Uterus (tissue), 4 donors: ENCODE results near the gene GLRA3. TPM values are rescaled to one million over a fixed set of nuclear protein-coding genes. Genes with fewer than 3 reads are reported as not detected.

Source experiments
- DNase-seq, 2 donors: peaks; one replicate each; pipeline ENCODE4 v3.0.0-alpha.2; 2019 to 2020
- H3K27ac ChIP-seq, 2 donors: fragments of 200-600 bp; sonication (generic); 1 replicate in 1 of 2; 2 replicates in 1 of 2; pipeline ENCODE4 v1.5.1; 2016 to 2018
- H3K27me3 ChIP-seq, 2 donors: fragments of 200-600 bp; sonication (generic); one replicate each; pipeline ENCODE4 v1.5.1; 2018 to 2019; ENCODE audit warnings: control low read depth in 1 of 2
- H3K36me3 ChIP-seq, 2 donors: fragments of 200-600 bp; sonication (generic); one replicate each; pipeline ENCODE4 v1.5.1; 2019; ENCODE audit warnings: control low read depth in 1 of 2
- H3K4me1 ChIP-seq, 2 donors: fragments of 200-600 bp; sonication (generic); one replicate each; pipeline ENCODE4 v1.5.1; 2018 to 2019; ENCODE audit warnings: control low read depth in 1 of 2
- H3K4me3 ChIP-seq, 2 donors: fragments of 200-600 bp; sonication (generic); 1 replicate in 1 of 2; 2 replicates in 1 of 2; pipeline ENCODE4 v1.5.1; 2018 to 2019; ENCODE audit warnings: mild to moderate bottlenecking in 1 of 2
- H3K9me3 ChIP-seq, 2 donors: fragments of 200-600 bp; sonication (generic); one replicate each; pipeline ENCODE4 v1.5.1; 2019; ENCODE audit warnings: control low read depth in 1 of 2
- CTCF ChIP-seq, 4 experiments: fragments of 200-600 bp in 2 of 4; fragments of 450-650 bp in 2 of 4; sonication (generic) in 2 of 4; IDR thresholded peaks; one replicate each; pipeline ENCODE4 v1.5.1; 2016 to 2019; ENCODE audit warnings: antibody characterized with exemption in 4 of 4, mild to moderate bottlenecking in 2 of 4, moderate library complexity in 1 of 4
- POLR2A ChIP-seq, 2 donors: fragments of 450-650 bp; IDR thresholded peaks; one replicate each; pipeline ENCODE4 v1.6.1; 2016; ENCODE audit warnings: antibody characterized with exemption in 2 of 2, mild to moderate bottlenecking in 1 of 2, moderate library complexity in 1 of 2
- intact Hi-C: fragments of 100-400 bp; cut with DNase I; formaldehyde crosslinking; loops from one replicate; pipeline ENCODE4 v1.15.1; 2023; ENCODE audit warnings: low total_unique reads
- total RNA-seq, 4 donors: library from RNA; depleted of rRNA in 3 of 4; stranded (reverse); fragments of >200 nt in 3 of 4; gene quantifications; one replicate each; pipeline versions ENCODE4 v1.1.0 to v1.2.4, GENCODE V29; 2014 to 2023
- donor health status: DM: yes; HTN: yes; CAD: no.

GLRA3 gene
- total RNA-seq, 4 donors from 2014 or later = 0.09 to 0.41 TPM; not detected in 2

DNA sequence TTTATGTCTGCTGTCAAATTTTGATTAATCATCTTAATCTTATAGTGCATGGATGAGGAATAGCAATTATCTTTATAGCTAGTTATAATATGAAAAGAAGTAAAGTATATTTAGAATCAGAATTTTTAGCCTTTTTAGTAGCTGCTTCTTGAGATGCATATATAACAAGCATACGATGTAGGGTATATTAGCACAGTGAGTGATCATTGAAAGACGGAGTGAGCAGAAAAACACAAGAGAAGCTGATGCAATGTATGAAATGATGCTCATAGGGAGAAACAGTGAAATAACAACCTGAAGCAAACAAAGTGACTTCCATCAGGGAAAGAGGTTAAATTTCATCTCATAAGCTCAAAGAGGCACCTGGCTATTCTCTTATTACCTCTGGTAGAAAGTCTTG lies 77.0 kb downstream of the GLRA3 start:
- H3K36me3 ChIP-seq = no peaks in the 10 kb centered on the region
- TF ChIP-seq CTCF (IDR thresholded peaks at IDR 0.05) (no peak), POLR2A (IDR thresholded peaks at IDR 0.05) (no peak)
- intact Hi-C loops = no loop called here

DNA sequence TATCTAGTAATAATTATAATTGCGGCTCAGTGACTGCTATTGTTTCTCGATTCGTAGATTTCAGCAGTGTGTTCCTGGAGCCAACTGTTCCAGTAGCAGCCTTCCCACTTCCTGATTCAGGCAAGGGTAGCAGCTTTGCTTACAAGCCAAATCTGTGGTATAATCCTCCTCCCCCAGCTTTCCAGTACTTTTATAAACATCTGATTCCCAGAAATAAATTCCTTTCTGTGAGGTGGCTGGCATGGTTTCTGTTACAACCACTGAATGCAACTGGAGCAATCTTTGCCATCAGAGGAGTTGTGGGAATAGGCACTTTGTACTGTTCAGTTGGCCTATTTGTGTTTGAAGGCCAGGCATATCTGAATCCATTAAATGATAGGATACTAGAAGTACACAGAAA lies 80.0 kb downstream of the GLRA3 start:
- H3K4me1 ChIP-seq = no peaks in the 10 kb centered on the region
- no peak for TF ChIP-seq CTCF (IDR thresholded peaks at IDR 0.05)
- no peak for TF ChIP-seq POLR2A (IDR thresholded peaks at IDR 0.05)
- DNase-seq = no peak

More for the DNA sequence above, 77.0 kb downstream of the GLRA3 start:
- H3K9me3 ChIP-seq = no peaks in the 10 kb centered on the region
- no peak overlapping the region for H3K27ac ChIP-seq
- H3K4me3 ChIP-seq = no peak overlapping the region
- no peaks in the 10 kb centered on the region for H3K4me1 ChIP-seq
- no peak for DNase-seq
- no peaks in the 10 kb centered on the region for H3K27me3 ChIP-seq

DNA sequence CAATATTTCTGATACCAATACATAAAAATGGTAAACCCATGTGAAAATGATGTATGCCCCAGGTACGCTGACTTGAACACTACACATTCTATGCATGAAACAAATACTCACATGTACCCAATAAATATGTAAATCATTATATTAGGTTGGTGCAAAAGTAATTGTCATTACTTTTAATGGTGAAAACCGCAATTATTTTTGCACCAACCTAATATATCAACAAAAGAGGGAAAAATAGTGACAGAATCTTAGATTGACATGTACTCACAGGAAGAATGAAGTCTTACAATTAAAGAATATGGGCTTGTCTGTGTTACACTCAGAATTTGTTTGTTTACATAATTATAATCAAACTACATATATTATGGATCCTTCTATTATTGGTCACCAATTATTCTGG lies 82.3 kb downstream of the GLRA3 start:
- no peak for TF ChIP-seq CTCF (IDR thresholded peaks at IDR 0.05)
- no peak for TF ChIP-seq POLR2A (IDR thresholded peaks at IDR 0.05)
- H3K36me3 ChIP-seq = no peaks in the 10 kb centered on the region
- H3K27me3 ChIP-seq = no peaks in the 10 kb centered on the region
- no peak overlapping the region for H3K27ac ChIP-seq
- intact Hi-C loops = no loop called here
- H3K4me1 ChIP-seq = no peaks in the 10 kb centered on the region
- DNase-seq = no peak
- no peak overlapping the region for H3K4me3 ChIP-seq
- no peaks in the 10 kb centered on the region for H3K9me3 ChIP-seq

More for the DNA sequence above, 80.0 kb downstream of the GLRA3 start:
- intact Hi-C loops = no loop called here
- no peaks in the 10 kb centered on the region for H3K9me3 ChIP-seq
- no peak overlapping the region for H3K27ac ChIP-seq
- no peaks in the 10 kb centered on the region for H3K36me3 ChIP-seq
- no peak overlapping the region for H3K4me3 ChIP-seq
- H3K27me3 ChIP-seq = no peaks in the 10 kb centered on the region

- Histone ChIP-seq H3K4me1 (no peaks in the 10 kb centered on the region), H3K4me3 (no peak overlapping the region), H3K9me3 (no peaks in the 10 kb centered on the region), H3K27me3 (no peaks in the 10 kb centered on the region), H3K36me3 (no peaks in the 10 kb centered on the region), H3K27ac (no peak overlapping the region)
- DNase-seq = no peak
- TF ChIP-seq CTCF (IDR thresholded peaks at IDR 0.05) (no peak), POLR2A (IDR thresholded peaks at IDR 0.05) (no peak)
- intact Hi-C loops = no loop called here
Measured at GRCh38 chr4:174742561-174742960, 86.5 kb downstream of the GLRA3 start.

DNA sequence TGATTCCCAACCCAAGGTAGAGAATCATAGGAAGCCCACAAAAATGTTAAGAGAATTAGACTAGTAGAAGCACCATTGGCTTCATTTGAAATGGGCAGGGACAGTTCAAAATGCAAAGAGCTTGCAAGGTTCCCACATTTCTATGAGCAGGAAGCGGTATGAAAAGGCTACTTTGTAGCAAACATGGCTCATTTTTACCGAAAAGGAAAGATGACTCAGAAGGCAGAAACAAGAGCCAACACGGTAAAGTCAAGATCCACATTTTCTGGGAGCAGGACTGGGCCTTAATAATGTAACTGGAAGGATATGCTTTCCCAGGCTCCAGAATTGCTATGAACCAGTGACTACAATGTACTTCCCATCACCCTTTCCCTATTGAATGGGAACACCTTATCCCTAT lies 89.5 kb downstream of the GLRA3 start:
- no peak overlapping the region for H3K27ac ChIP-seq
- intact Hi-C loops = no loop called here
- no peak overlapping the region for H3K4me3 ChIP-seq
- no peaks in the 10 kb centered on the region for H3K36me3 ChIP-seq
- H3K27me3 ChIP-seq = no peaks in the 10 kb centered on the region
- no peak for TF ChIP-seq POLR2A (IDR thresholded peaks at IDR 0.05)
- no peak for TF ChIP-seq CTCF (IDR thresholded peaks at IDR 0.05)
- H3K9me3 ChIP-seq = no peaks in the 10 kb centered on the region
- no peak for DNase-seq
- no peaks in the 10 kb centered on the region for H3K4me1 ChIP-seq
